GM13976 (cell line): ENCODE results near the gene BCL2A1.

Experiments
- DNase-seq: peaks from one replicate; pipeline ENCODE4 v3.0.0; 2012; ENCODE audit warnings: low spot score
- in situ Hi-C: fragments of 300-500 bp; cut with MboI; formaldehyde crosslinking; loops from one replicate; pipeline ENCODE4 v1.12.0; 2022; ENCODE audit warnings: low sequenced_read_pairs, mixed read lengths, inconsistent platforms; ENCODE audit not compliant: unreplicated experiment
- TF ChIP-seq, protein P1 (sequence below): IDR thresholded peaks from 2 replicates; pipeline ENCODE4 v1.5.1; 2012; ENCODE audit warnings: borderline replicate concordance, mild to moderate bottlenecking; ENCODE audit not compliant: insufficient read depth; ENCODE audit errors: extremely low read depth, missing control alignments, control extremely low read depth

Gene BCL2A1

DNA sequence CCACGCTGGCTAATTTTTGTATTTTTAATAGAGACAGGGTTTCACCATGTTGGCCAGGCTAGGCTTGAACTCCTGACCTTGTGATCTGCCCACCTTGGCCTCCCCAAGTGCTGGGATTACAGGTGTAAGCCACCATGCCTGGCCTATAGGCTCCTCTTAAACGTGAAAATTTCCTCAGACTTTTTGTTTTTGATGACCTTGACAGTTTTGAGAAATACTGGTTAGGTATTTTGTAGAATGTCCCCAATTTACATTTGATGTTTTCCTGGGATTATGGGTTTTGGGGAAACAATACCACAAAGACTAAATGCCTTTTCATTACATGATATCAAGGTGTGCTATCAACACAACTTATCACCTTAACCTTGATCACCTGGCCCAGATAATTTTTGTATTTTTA lies 20.7 kb downstream of the BCL2A1 start:
- no peak for DNase-seq
- in situ Hi-C loops, result no loop called here
- TF ChIP-seq, protein P1, sequence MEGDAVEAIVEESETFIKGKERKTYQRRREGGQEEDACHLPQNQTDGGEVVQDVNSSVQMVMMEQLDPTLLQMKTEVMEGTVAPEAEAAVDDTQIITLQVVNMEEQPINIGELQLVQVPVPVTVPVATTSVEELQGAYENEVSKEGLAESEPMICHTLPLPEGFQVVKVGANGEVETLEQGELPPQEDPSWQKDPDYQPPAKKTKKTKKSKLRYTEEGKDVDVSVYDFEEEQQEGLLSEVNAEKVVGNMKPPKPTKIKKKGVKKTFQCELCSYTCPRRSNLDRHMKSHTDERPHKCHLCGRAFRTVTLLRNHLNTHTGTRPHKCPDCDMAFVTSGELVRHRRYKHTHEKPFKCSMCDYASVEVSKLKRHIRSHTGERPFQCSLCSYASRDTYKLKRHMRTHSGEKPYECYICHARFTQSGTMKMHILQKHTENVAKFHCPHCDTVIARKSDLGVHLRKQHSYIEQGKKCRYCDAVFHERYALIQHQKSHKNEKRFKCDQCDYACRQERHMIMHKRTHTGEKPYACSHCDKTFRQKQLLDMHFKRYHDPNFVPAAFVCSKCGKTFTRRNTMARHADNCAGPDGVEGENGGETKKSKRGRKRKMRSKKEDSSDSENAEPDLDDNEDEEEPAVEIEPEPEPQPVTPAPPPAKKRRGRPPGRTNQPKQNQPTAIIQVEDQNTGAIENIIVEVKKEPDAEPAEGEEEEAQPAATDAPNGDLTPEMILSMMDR, result no peak

DNA sequence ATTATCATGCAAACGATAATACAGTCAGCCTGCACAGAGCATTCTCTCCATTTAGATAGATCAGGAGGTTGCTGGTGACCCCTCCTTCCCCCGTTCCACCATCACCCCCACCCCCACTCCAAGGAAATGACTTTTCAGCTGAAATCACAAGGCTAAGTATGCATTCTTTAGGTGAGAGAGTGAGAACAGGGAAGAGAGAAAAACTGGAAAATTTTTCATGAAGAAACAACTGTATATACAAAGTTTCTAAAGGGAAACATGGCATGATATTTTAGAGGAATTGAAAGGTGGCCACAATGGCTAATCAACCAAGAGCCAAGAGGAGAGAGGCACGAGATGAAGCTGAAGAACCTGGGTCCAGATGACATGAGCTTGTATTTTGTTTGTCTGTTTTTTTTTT lies 22.2 kb downstream of the BCL2A1 start:
- TF ChIP-seq, protein P1, result no peak
- no peak for DNase-seq
- in situ Hi-C loops, result no loop called here

DNA sequence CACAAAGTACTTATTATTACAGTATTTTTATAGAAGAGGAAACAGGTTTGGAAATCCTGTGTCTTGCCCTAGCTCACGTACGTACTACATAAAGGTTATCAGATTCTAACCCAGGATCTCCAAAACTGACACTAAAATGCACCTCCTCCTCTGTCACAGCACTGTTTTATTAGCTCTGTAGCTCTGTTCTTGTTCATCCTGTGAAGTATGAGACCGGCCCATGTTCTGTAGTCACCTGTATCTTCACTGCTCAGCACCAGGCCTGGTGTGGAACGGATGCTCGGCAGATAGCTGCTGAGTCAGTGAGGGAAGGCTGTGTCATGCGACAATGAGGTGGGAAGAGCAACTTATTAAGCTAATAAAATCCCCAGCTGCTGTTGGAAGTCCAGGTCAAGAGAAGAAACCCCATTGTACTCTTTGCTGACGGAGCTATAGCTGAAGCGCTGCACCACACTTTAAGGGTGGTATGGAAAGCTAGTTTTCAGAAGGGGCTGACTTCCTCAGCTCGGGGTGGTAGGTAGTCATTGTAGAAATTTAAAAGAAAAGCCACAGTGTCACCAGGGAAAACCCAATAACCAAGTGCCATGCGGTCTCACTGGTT lies 22.8 kb downstream of the BCL2A1 start:
- in situ Hi-C loops, result no loop called here
- DNase-seq, result no peak
- TF ChIP-seq, protein P1, result no peak

DNA sequence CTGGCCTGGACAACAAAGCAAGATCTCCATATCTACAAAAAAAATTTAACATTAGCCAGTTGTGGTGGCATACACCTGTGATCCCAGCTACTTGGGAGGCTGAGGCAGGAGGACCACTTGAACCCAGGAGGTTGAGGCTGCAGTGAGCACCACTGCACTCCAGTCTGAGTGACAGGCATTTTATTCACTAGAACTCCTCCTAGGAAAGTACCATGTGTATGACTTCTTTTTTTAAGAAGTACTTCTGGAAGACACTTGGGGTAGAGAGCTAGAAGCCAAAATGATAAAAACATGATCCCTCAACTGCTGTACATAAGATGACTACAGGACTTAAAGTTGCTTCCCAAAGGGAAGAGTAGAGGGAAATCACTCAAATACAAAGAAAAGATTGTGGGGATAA lies 24.0 kb downstream of the BCL2A1 start:
- no peak for DNase-seq
- in situ Hi-C loops, result no loop called here
- TF ChIP-seq, protein P1, result no peak

DNA sequence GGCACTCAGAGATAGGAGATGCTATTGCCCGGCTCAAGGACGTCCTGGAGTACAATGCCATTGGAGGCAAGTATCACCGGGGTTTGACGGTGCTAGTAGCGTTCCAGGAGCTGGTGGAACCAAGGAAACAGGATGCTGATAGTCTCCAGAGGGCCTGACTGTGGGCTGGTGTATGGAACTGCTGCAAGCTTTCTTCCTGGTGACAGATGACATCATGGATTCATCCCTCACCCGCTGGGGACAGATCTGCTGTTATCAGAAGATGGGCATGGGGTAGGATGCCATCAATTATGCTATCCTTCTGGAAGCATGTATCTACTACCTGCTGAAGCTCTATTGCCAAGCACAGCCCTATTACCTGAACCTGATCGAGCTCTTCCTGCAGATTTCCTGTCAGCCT lies 26.4 kb downstream of the BCL2A1 start:
- TF ChIP-seq, protein P1, result no peak
- DNase-seq, result no peak
- in situ Hi-C loops, result no loop called here

DNA sequence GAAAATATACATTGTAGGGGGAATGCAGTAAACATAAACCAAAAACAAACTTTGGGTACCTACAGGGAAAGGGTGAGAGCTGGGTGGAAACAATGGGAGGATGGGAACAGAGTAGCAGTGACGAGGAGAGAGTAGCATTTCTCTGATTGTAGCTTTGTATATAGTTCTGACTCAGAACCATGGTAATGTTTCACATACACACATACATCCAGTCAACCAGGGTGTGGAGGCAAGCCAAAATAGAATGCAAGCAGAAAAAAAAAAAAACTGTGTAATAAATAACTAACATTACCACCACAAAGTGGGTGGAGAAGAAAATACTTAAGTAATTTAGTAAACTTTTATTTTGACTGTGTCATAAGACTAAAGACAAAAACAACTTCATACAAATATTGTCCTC lies 27.2 kb downstream of the BCL2A1 start:
- TF ChIP-seq, protein P1, result no peak

More for the DNA sequence above, 27.2 kb downstream of the BCL2A1 start:
- peak; percentile 51 for DNase-seq
- in situ Hi-C loops, result no loop called here
